ENCODE data around the gene SLC25A10.

- no peak for TF ChIP-seq POLR2A (IDR thresholded peaks at IDR 0.05; ENCODE audit: low read depth, low read length)
- no peak for TF ChIP-seq POLR2AphosphoS5 (IDR thresholded peaks at IDR 0.05; ENCODE audit: insufficient read depth, low read depth, low read length)
- TF ChIP-seq CTCF (IDR thresholded peaks at IDR 0.05; ENCODE audit: extremely low read depth in 1 of 2, insufficient read depth in 1 of 2, low read depth in 1 of 2, low read length in 2 of 2): no peak
These were observed 24.1 kb upstream of the SLC25A10 start for GRCh38 chr17:81687770-81688541.
